Pancreas (tissue), 10 donors: Measurements from ENCODE around the gene ABI3BP. TPM values are rescaled to one million over a fixed set of nuclear protein-coding genes. Genes with fewer than 3 reads are reported as not detected.
A peak's percentile ranks its signal among the peaks of the same experiment; 100 is the strongest.

ENCODE experiments used
- ATAC-seq, 4 donors: fragments of 200-7000 bp; cut with Tn5 transposase; one replicate each; pipeline versions ENCODE4 v1.8.0 to v1.9.1; 2020; ENCODE audit warnings: mild to moderate bottlenecking in 4 of 4, moderate library complexity in 4 of 4
- DNase-seq, 6 donors: peaks; one replicate each; pipeline ENCODE4 v3.0.0-alpha.2; 2020
- FAIRE-seq: peaks from 2 replicates; lab custom pipeline; 2012; peaks lifted over from hg19 to GRCh38; lab: Jason Lieb, UNC
- H3K27ac ChIP-seq, 4 donors: fragments of 200-600 bp; sonication (generic); 1 replicate in 3 of 4; 2 replicates in 1 of 4; pipeline versions ENCODE4 v1.5.0 to v1.8.0; 2020
- H3K27me3 ChIP-seq, 4 donors: fragments of 200-600 bp; one replicate each; pipeline ENCODE4 v1.8.0; 2021
- H3K36me3 ChIP-seq, 3 donors: fragments of 200-600 bp; sonication (generic) in 1 of 3; one replicate each; pipeline versions ENCODE4 v1.5.0 to v1.8.0; 2020 to 2021
- H3K4me1 ChIP-seq, 3 donors: fragments of 200-600 bp; one replicate each; pipeline ENCODE4 v1.8.0; 2021
- H3K4me3 ChIP-seq, 4 donors: fragments of 200-600 bp; sonication (generic) in 2 of 4; one replicate each; pipeline versions ENCODE4 v1.5.0 to v1.8.0; 2020 to 2021
- H3K9me3 ChIP-seq, 4 donors: fragments of 200-600 bp; one replicate each; pipeline ENCODE4 v1.8.0; 2021
- WGBS, 2 donors: extraction: QIAGEN DNeasy Blood & Tissue Kit; methylation state at CpG; one replicate each; pipeline ENCODE4 v1.1.7; 2013; 5-methylcytosine and 5-hydroxymethylcytosine counted together
- intact Hi-C, 3 donors: fragments of 100-400 bp; cut with DNase I; formaldehyde crosslinking; loops; one replicate each; pipeline versions ENCODE4 v1.11.1 to v1.14.2; 2022
- polyA plus RNA-seq, 2 donors: library from polyadenylated mRNA; stranded (reverse); fragments of 200-250 nt; gene quantifications; one replicate each; pipeline ENCODE4 v1.2.3, GENCODE V29; 2013
- total RNA-seq, 6 donors: library from RNA; stranded (reverse); fragmentation: NEBNext Ultra II Directional in 4 of 6; extraction: Animal tissue kit (Norgen Biotek cat#: 25700) in 4 of 6; gene quantifications; one replicate each; pipeline versions ENCODE4 v1.2.1 to v1.2.4, GENCODE V29; 2021 to 2023
- TF ChIP-seq, protein P1 (sequence below), 4 donors: fragments of 200-600 bp; sonication (generic) in 3 of 4; IDR thresholded peaks; one replicate each; pipeline versions ENCODE4 v1.5.0 to v1.8.0; 2021; ENCODE audit warnings: antibody characterized with exemption in 4 of 4
- donor health status: healthy with polysubstance abuse.
- donor health status: DM: no; HTN: no; CAD: no; lungs with moderate emphysema.
- donor health status: DM: no; HTN: no; CAD: no.
- donor health status: control.
- donor health status: control.
- donor health status: Bipolar disorder and iron deficiency.
- donor health status: DM: yes; HTN: yes; CAD: no.
- donor health status: DM: no; HTN: no; CAD: no.
- donor health status: DM: no; HTN: no; CAD: no.
- donor health status: DM: yes; HTN: yes; CAD: no.

ABI3BP gene
- total and polyA plus RNA-seq, 8 donors = 2.6 to 25.3 (median 5.8) TPM

DNA sequence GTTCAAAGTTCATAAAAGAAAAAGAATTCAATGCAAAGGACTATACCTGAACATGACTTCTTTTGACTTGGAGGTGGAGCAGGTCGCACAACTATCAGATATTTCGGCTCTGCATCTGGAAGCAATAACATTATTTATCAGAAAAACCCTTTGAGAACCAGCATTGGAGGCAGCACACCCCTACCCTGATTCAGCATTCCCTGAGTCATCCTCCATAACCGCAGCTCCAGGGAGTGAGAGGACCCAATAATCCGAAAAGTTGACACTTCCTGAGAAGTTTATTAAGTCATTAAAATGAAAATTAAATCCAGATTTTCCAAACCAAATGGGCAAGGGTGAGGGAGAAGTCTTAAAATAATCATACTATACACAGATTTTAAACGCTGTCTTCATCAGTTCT is 90.6 kb downstream of the ABI3BP start:
- Histone ChIP-seq H3K27ac (no peak overlapping the region), H3K27me3 (no peaks in the 10 kb centered on the region), H3K4me3 (no peak overlapping the region), H3K36me3 (no peaks in the 10 kb centered on the region), H3K9me3 (no peaks in the 10 kb centered on the region), H3K4me1 (peaks cover 0 to 9% (median 5%) of the 10 kb centered on the region in 3 donors)
- intact Hi-C loops = no loop called here
- ATAC-seq (no peak), DNase-seq (no peak), FAIRE-seq (no peak)
- TF ChIP-seq, protein P1, sequence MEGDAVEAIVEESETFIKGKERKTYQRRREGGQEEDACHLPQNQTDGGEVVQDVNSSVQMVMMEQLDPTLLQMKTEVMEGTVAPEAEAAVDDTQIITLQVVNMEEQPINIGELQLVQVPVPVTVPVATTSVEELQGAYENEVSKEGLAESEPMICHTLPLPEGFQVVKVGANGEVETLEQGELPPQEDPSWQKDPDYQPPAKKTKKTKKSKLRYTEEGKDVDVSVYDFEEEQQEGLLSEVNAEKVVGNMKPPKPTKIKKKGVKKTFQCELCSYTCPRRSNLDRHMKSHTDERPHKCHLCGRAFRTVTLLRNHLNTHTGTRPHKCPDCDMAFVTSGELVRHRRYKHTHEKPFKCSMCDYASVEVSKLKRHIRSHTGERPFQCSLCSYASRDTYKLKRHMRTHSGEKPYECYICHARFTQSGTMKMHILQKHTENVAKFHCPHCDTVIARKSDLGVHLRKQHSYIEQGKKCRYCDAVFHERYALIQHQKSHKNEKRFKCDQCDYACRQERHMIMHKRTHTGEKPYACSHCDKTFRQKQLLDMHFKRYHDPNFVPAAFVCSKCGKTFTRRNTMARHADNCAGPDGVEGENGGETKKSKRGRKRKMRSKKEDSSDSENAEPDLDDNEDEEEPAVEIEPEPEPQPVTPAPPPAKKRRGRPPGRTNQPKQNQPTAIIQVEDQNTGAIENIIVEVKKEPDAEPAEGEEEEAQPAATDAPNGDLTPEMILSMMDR (IDR thresholded peaks at IDR 0.05) = no peak
- 73 to 82% methylated on average over 5 of the region's 5 CpGs for WGBS, 2 donors

DNA sequence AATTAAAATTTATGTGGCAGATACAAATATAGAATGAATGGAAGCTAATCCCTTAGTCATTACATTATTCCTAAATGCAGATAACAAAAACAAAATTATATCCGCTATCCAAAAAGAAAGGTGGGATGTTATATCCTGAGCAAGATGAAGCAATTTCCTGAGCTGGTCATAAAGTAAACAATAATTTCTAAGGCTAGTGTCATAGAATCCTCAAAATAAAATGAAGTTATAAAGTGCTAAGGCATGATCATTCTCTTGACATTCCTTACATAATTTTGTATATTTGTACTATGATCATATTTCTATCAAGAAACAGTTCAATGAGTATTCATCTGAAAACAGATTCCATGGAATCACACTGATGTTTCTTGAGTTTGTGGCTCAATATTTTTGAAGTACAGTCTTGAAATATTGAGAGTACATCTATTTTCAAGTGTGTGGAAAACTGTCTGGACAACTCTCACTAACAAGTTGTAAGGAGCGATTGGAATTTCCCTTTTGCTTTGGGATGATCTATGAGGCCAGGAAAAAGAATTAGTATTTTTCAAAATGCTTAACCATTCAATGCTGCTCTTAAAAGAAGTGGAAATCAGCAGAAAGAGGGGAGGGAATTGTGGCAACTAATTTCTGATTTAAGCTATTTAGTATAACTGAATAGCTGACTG is 92.4 kb downstream of the ABI3BP start:
- TF ChIP-seq, protein P1 (IDR thresholded peaks at IDR 0.05) = no peak
- Histone ChIP-seq H3K4me1 (peaks cover 0 to 9% (median 5%) of the 10 kb centered on the region in 3 donors), H3K4me3 (no peak overlapping the region), H3K27me3 (no peaks in the 10 kb centered on the region), H3K9me3 (no peaks in the 10 kb centered on the region), H3K36me3 (no peaks in the 10 kb centered on the region), H3K27ac (no peak overlapping the region)
- intact Hi-C loops = no loop called here
- ATAC-seq (no peak), DNase-seq (no peak), FAIRE-seq (no peak)
- 89 to 92% methylated on average over 2 of the region's 2 CpGs for WGBS, 2 donors

DNA sequence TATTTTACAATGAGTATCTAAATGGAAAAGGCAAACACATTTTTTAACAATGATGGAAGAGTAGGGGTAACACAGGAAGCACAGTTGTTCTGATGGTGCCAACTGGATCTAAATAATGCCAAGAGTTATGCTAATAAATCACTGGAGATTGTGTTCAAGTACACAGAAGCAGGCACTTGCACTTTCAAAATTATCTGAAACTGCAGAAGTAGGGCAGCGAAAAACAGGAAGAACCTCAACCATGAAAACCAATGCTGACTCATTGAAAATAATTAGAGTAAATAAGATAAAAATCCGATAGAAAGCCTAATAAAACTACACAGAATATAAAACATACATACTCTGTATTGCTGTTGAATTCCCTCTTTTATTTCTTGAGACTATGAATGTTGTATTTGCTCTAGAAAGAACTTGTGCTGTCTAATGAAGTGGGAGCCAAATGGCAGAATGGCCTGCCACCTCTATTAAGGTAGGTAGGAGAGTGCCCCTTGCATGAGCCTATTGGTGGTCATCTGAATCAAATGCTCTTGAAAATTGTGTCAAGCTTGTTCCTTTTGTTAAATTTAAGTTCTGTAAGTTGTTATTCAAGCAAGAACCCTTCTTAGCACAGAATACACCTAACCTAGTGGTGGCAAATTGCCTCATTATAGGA is 93.7 kb downstream of the ABI3BP start:
- TF ChIP-seq, protein P1 (IDR thresholded peaks at IDR 0.05) = no peak
- no peak for FAIRE-seq
- intact Hi-C loops = no loop called here

DNA sequence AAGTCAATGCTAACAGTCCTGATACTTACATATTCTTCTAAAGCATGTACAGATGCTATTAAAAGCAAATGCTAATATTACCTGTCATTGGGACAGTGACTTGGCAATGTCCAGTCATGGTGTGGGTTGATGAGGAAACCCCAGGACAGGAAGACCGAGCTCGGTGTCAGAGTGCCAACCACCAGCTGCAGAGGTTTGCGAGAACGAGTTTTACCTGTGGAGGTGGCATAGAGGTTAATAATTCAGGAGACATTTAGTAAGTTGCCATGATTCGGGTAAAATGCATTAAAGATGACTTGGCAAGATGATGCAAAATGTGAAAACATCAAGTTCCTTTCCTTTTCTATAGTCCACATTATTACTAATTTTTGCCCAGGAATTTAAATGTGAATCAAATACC is 94.5 kb downstream of the ABI3BP start:
- no peak for FAIRE-seq
- intact Hi-C loops = no loop called here
- Histone ChIP-seq H3K4me3 (no peak overlapping the region), H3K27ac (no peak overlapping the region), H3K9me3 (no peaks in the 10 kb centered on the region), H3K27me3 (no peaks in the 10 kb centered on the region), H3K36me3 (no peaks in the 10 kb centered on the region), H3K4me1 (peaks cover 0 to 9% (median 5%) of the 10 kb centered on the region in 3 donors)
- no peak for DNase-seq
- TF ChIP-seq, protein P1 (IDR thresholded peaks at IDR 0.05) = no peak
- ATAC-seq = no peak
- 63 to 65% methylated on average over 5 of the region's 5 CpGs for WGBS, 2 donors

More for the DNA sequence above, 93.7 kb downstream of the ABI3BP start:
- Histone ChIP-seq H3K27me3 (no peaks in the 10 kb centered on the region), H3K9me3 (no peaks in the 10 kb centered on the region), H3K36me3 (no peaks in the 10 kb centered on the region), H3K27ac (no peak overlapping the region), H3K4me1 (peaks cover 0 to 9% (median 5%) of the 10 kb centered on the region in 3 donors), H3K4me3 (no peak overlapping the region)
- ATAC-seq (peak in 2 of 4 donors; percentile 26 to 59), DNase-seq (no peak)
- WGBS, 2 donors = 12 to 20% methylated on average over 2 of the region's 2 CpGs

DNA sequence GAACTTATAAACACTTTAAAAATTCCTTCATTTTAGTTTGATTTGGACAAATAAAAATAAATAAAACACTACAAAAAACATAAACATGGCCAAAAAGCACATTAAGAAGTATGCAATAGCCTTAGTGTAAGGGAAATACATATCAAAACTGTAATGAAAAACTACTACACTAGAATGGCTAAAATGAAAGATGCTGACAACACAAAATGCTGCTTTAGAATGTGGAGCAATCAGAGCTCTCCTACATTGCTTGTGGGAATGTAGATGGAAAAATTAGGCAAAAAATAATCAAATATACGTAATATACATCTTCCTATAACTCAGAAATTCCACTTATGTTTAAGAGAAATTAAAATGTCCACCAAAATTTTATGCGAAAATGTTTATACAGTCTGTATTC is 96.2 kb downstream of the ABI3BP start:
- no peak overlapping the region for H3K4me3 ChIP-seq
- no peaks in the 10 kb centered on the region for H3K36me3 ChIP-seq
- H3K27ac ChIP-seq = no peak overlapping the region
- WGBS, 2 donors = 42 to 62% methylated on average over 2 of the region's 2 CpGs
- no peaks in the 10 kb centered on the region for H3K27me3 ChIP-seq
- peaks cover 0 to 9% (median 5%) of the 10 kb centered on the region in 3 donors for H3K4me1 ChIP-seq
- intact Hi-C loops = no loop called here
- TF ChIP-seq, protein P1 (IDR thresholded peaks at IDR 0.05) = no peak
- FAIRE-seq (no peak), DNase-seq (no peak), ATAC-seq (no peak)
- H3K9me3 ChIP-seq = no peaks in the 10 kb centered on the region
